GM12878 (cell line): ENCODE data around the gene PPFIA4. TPM values are rescaled to one million over a fixed set of nuclear protein-coding genes. Genes with fewer than 3 reads are reported as not detected.

Experiments
- ATAC-seq: fragments of 200-7000 bp; cut with Tn5 transposase; 3 replicates; pipeline ENCODE4 v1.9.1; 2020; ENCODE audit warnings: mild to moderate bottlenecking, moderate library complexity
- BruUV-seq: library from RNA; stranded (reverse); fragments of 400-500 nt; replicated peaks from 2 replicates; lab custom pipeline; 2021; lab: Mats Ljungman, UMichigan
- CTCF ChIA-PET: fragments of 300-600 bp; sonication (Branson Sonifier 250); formaldehyde crosslinking; extraction: SDS; loops from one replicate; lab custom pipeline; 2021; ENCODE audit warnings: inconsistent platforms; lab: Yijun Ruan, JAX
- POLR2A ChIA-PET: fragments of 350-600 bp; formaldehyde crosslinking; extraction: SDS; loops from one replicate; lab custom pipeline; 2021; ENCODE audit warnings: inconsistent platforms; lab: Charles Lee
- RAD21 ChIA-PET: fragments of 300-600 bp; sonication (Branson Sonifier 250); formaldehyde crosslinking; loops from one replicate; lab custom pipeline; 2023; ENCODE audit warnings: antibody characterized with exemption; ENCODE audit not compliant: unreplicated experiment; lab: Charles Lee
- SMC1A ChIA-PET: fragments of 300-600 bp; sonication (Branson Sonifier 250); formaldehyde crosslinking; loops from one replicate; lab custom pipeline; 2023; ENCODE audit not compliant: unreplicated experiment, uncharacterized antibody; lab: Charles Lee
- DNase-seq: peaks from one replicate; pipeline ENCODE4 v3.0.0-alpha.2; 2011; ENCODE audit warnings: low read depth, low spot score
- FAIRE-seq: peaks from 3 replicates; lab custom pipeline; 2011; peaks lifted over from hg19 to GRCh38; lab: Jason Lieb, UNC
- H2AFZ ChIP-seq: 2 replicates; pipeline ENCODE4 v1.6.0; 2011; ENCODE audit warnings: low read depth, low read length, control low read depth; ENCODE audit not compliant: control insufficient read depth
- H3K27ac ChIP-seq: 2 replicates; pipeline ENCODE4 v1.5.1; 2011; ENCODE audit warnings: control low read depth; ENCODE audit not compliant: control insufficient read depth, insufficient read depth
- H3K27me3 ChIP-seq, 2 experiments: replicated peaks in 1 of 2; 2 replicates each; pipeline versions ENCODE4 v1.6.0 to v1.6.1; 2011; ENCODE audit warnings: low read length in 1 of 2; ENCODE audit not compliant: control insufficient read depth in 2 of 2, insufficient read depth in 2 of 2
- H3K36me3 ChIP-seq, 2 experiments: 2 replicates each; pipeline ENCODE4 v1.5.1; 2011; ENCODE audit warnings: low read length in 1 of 2; ENCODE audit not compliant: control insufficient read depth in 2 of 2, insufficient read depth in 2 of 2
- H3K4me1 ChIP-seq: 2 replicates; pipeline ENCODE4 v1.6.1; 2011; ENCODE audit warnings: mild to moderate bottlenecking, low read length, moderate library complexity, mixed read lengths; ENCODE audit not compliant: control insufficient read depth, insufficient read depth
- H3K4me2 ChIP-seq: 2 replicates; pipeline ENCODE4 v1.6.0; 2011; ENCODE audit warnings: control low read depth; ENCODE audit not compliant: control insufficient read depth, insufficient read depth
- H3K4me3 ChIP-seq: fragments of 200-600 bp; sonication (generic); 2 replicates; pipeline ENCODE4 v1.5.1; 2016
- H3K79me2 ChIP-seq: 2 replicates; pipeline ENCODE4 v1.6.0; 2011; ENCODE audit warnings: low read length; ENCODE audit not compliant: control insufficient read depth, insufficient read depth
- H3K9ac ChIP-seq: 2 replicates; pipeline ENCODE4 v1.8.0; 2011; ENCODE audit warnings: low read length, control low read depth, mixed read lengths; ENCODE audit not compliant: control insufficient read depth, insufficient read depth
- H3K9me3 ChIP-seq: replicated peaks from 3 replicates; pipeline ENCODE4 v1.5.1; 2011; ENCODE audit warnings: mild to moderate bottlenecking, low read length; ENCODE audit not compliant: control insufficient read depth, insufficient read depth
- H4K20me1 ChIP-seq: 2 replicates; pipeline ENCODE4 v1.6.0; 2011; ENCODE audit not compliant: control insufficient read depth, insufficient read depth
- ATF7 ChIP-seq: fragments of 450-650 bp; IDR thresholded peaks from 2 replicates; pipeline ENCODE4 v1.6.1; 2016; ENCODE audit warnings: low read depth, mild to moderate bottlenecking
- BACH1 ChIP-seq: fragments of 450-650 bp; IDR thresholded peaks from 2 replicates; pipeline ENCODE4 v1.6.1; 2017; ENCODE audit warnings: mild to moderate bottlenecking, borderline replicate concordance
- BHLHE40 ChIP-seq, 2 experiments: fragments of 450-650 bp in 1 of 2; IDR thresholded peaks; 2 replicates each; pipeline ENCODE4 v1.6.1; 2011 to 2017; ENCODE audit warnings: low read depth in 2 of 2, borderline replicate concordance in 1 of 2, improper control_type of control experiment in 1 of 2, low read length in 1 of 2, mild to moderate bottlenecking in 1 of 2
- E2F4 ChIP-seq: IDR thresholded peaks from 2 replicates; pipeline ENCODE4 v1.6.1; 2012; ENCODE audit warnings: low read depth, low read length, improper control_type of control experiment
- EED ChIP-seq: sonication (generic); IDR thresholded peaks from 2 replicates; pipeline ENCODE4 v1.6.1; 2016; ENCODE audit warnings: antibody characterized with exemption, low read depth
- IKZF2 ChIP-seq, 2 experiments: fragments of 450-650 bp; IDR thresholded peaks; 2 replicates each; pipeline ENCODE4 v1.6.1; 2017; ENCODE audit warnings: mild to moderate bottlenecking in 2 of 2, moderate library complexity in 2 of 2
- MEF2A ChIP-seq: IDR thresholded peaks from 2 replicates; pipeline ENCODE4 v1.6.1; 2011; ENCODE audit warnings: low read depth, mild to moderate bottlenecking, low read length, moderate library complexity; ENCODE audit not compliant: insufficient read depth
- PML ChIP-seq: IDR thresholded peaks from 2 replicates; pipeline ENCODE4 v1.6.1; 2012; ENCODE audit warnings: low read length, inconsistent platforms
- SMARCA5 ChIP-seq: fragments of 450-650 bp; IDR thresholded peaks from 2 replicates; pipeline ENCODE4 v1.6.1; 2017; ENCODE audit warnings: mild to moderate bottlenecking
- TCF3 ChIP-seq: IDR thresholded peaks from 2 replicates; pipeline ENCODE4 v1.6.1; 2012; ENCODE audit warnings: low read depth, mild to moderate bottlenecking, low read length, borderline replicate concordance; ENCODE audit not compliant: insufficient read depth
- ZNF384 ChIP-seq: IDR thresholded peaks from 2 replicates; pipeline ENCODE4 v1.6.1; 2012; ENCODE audit warnings: low read depth, mild to moderate bottlenecking, low read length, improper control_type of control experiment, borderline replicate concordance
- WGBS: methylation state at CpG from one replicate; pipeline ENCODE4 v1.1.6; 2016; ENCODE audit warnings: low lambda C conversion rate; ENCODE audit not compliant: insufficient replicate concordance, insufficient coverage; ENCODE audit errors: missing lambda C conversion rate; 5-methylcytosine and 5-hydroxymethylcytosine counted together
- in situ Hi-C: fragments of 300-500 bp; cut with MboI; formaldehyde crosslinking; loops from 9 replicates; pipeline ENCODE4 v1.14.3; 2018; ENCODE audit warnings: mixed read lengths
- intact Hi-C: fragments of 100-400 bp; cut with micrococcal nuclease; formaldehyde crosslinking; loops from one replicate; pipeline ENCODE4 v1.14.2; 2022; ENCODE audit not compliant: unreplicated experiment
- polyA plus RNA-seq, 11 experiments: library from polyadenylated mRNA; depleted of rRNA in 4 of 11; unstranded in 6 of 11; stranded (reverse) in 5 of 11; fragments of >200 nt; fragmentation: Nextera tagmentation in 4 of 11; fragmentation: Illumina TruSeq in 1 of 11; extraction: Ambion mirVana in 4 of 11; extraction: Trizol in 1 of 11; gene quantifications; 1 replicate in 1 of 11; 2 replicates in 10 of 11; pipeline versions ENCODE4 v1.2.1 to v1.2.3, GENCODE V29; 2011 to 2016; ENCODE audit warnings: inconsistent platforms in 2 of 11, missing spikeins in 2 of 11, low read depth in 1 of 11
- total RNA-seq, 4 experiments: library from RNA; depleted of rRNA in 3 of 4; stranded (reverse); fragments of >200 nt in 3 of 4; fragmentation: Illumina TruSeq in 1 of 4; extraction: Trizol in 1 of 4; gene quantifications; 2 replicates each; pipeline versions ENCODE4 v1.2.1 to v1.2.3, GENCODE V29; 2013 to 2021
- TF ChIP-seq, protein P1 (sequence below): fragments of 450-650 bp; IDR thresholded peaks from 2 replicates; pipeline ENCODE4 v1.6.1; 2017; ENCODE audit warnings: antibody characterized with exemption, mild to moderate bottlenecking, moderate library complexity
- TF ChIP-seq, protein P2 (sequence below): IDR thresholded peaks from 2 replicates; pipeline ENCODE4 v1.6.1; 2012; ENCODE audit warnings: improper control_type of control experiment, low read depth, low read length; ENCODE audit not compliant: insufficient replicate concordance

PPFIA4 gene
- total and polyA plus RNA-seq, 10 of the 15 experiments (the other 5 are each of a cell fraction or from before 2014, with no cell fraction given): 0.02 to 19.7 (median 0.34) TPM; not detected in 1

DNA sequence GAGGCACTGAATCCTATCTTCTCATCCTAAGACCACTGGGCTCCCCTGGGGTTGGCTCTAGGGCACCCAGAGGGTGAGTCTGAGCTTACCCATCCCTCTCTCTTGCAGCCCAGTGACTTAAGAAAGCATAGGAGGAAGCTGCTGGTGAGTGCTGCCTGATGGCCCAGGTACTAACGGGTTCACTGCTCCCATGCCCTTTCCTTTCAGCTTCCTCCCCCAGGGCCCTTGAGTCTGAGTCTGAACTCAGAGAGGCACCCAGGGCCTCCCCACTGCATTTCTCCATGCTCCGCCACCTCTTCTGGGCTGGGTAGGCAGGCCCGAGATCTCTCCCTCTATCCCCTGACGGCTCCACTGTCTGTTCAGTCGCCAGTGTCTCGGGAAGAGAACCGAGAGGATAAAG is 29.7 kb downstream of the PPFIA4 start:
- no peaks in the 10 kb centered on the region for H4K20me1 ChIP-seq
- no peaks in the 10 kb centered on the region for H3K79me2 ChIP-seq
- DNase-seq: no peak
- no peak overlapping the region for H3K9ac ChIP-seq
- no peak overlapping the region for H3K27ac ChIP-seq
- ChIA-PET RAD21 (interaction anchor here (1.2 kb wide), 1 partner anchor 16 kb away, joined by 4 read pairs; no protein-coding TSS in a partner anchor), SMC1A (no interaction called here), POLR2A (interaction anchor here (0.6 kb wide), 1 partner anchor 15 kb away, joined by 8 read pairs; no protein-coding TSS in a partner anchor), CTCF (interaction anchor here (0.7 to 8.7 kb wide), 2 partner anchors 16 to 151 kb away, joined by 5 to 66 read pairs; no protein-coding TSS in a partner anchor)
- no peaks in the 10 kb centered on the region for H3K9me3 ChIP-seq
- no peak overlapping the region for H2AFZ ChIP-seq
- no peaks in the 10 kb centered on the region for H3K4me1 ChIP-seq
- intact Hi-C loops (no loop called here), in situ Hi-C loops (no loop called here)
- TF ChIP-seq EED (no peak), TCF3 (no peak), PML (no peak), MEF2A (no peak), BACH1 (no peak), IKZF2 (IDR thresholded peaks at IDR 0.05) (no peak), SMARCA5 (no peak), ATF7 (no peak), ZNF384 (no peak), E2F4 (no peak), BHLHE40 (IDR thresholded peaks at IDR 0.05; ENCODE audit: borderline replicate concordance in 1 of 2, low read depth in 2 of 2, low read length in 1 of 2) (no peak)
- TF ChIP-seq, protein P1, sequence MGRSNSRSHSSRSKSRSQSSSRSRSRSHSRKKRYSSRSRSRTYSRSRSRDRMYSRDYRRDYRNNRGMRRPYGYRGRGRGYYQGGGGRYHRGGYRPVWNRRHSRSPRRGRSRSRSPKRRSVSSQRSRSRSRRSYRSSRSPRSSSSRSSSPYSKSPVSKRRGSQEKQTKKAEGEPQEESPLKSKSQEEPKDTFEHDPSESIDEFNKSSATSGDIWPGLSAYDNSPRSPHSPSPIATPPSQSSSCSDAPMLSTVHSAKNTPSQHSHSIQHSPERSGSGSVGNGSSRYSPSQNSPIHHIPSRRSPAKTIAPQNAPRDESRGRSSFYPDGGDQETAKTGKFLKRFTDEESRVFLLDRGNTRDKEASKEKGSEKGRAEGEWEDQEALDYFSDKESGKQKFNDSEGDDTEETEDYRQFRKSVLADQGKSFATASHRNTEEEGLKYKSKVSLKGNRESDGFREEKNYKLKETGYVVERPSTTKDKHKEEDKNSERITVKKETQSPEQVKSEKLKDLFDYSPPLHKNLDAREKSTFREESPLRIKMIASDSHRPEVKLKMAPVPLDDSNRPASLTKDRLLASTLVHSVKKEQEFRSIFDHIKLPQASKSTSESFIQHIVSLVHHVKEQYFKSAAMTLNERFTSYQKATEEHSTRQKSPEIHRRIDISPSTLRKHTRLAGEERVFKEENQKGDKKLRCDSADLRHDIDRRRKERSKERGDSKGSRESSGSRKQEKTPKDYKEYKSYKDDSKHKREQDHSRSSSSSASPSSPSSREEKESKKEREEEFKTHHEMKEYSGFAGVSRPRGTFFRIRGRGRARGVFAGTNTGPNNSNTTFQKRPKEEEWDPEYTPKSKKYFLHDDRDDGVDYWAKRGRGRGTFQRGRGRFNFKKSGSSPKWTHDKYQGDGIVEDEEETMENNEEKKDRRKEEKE: no peak
- TF ChIP-seq, protein P2, sequence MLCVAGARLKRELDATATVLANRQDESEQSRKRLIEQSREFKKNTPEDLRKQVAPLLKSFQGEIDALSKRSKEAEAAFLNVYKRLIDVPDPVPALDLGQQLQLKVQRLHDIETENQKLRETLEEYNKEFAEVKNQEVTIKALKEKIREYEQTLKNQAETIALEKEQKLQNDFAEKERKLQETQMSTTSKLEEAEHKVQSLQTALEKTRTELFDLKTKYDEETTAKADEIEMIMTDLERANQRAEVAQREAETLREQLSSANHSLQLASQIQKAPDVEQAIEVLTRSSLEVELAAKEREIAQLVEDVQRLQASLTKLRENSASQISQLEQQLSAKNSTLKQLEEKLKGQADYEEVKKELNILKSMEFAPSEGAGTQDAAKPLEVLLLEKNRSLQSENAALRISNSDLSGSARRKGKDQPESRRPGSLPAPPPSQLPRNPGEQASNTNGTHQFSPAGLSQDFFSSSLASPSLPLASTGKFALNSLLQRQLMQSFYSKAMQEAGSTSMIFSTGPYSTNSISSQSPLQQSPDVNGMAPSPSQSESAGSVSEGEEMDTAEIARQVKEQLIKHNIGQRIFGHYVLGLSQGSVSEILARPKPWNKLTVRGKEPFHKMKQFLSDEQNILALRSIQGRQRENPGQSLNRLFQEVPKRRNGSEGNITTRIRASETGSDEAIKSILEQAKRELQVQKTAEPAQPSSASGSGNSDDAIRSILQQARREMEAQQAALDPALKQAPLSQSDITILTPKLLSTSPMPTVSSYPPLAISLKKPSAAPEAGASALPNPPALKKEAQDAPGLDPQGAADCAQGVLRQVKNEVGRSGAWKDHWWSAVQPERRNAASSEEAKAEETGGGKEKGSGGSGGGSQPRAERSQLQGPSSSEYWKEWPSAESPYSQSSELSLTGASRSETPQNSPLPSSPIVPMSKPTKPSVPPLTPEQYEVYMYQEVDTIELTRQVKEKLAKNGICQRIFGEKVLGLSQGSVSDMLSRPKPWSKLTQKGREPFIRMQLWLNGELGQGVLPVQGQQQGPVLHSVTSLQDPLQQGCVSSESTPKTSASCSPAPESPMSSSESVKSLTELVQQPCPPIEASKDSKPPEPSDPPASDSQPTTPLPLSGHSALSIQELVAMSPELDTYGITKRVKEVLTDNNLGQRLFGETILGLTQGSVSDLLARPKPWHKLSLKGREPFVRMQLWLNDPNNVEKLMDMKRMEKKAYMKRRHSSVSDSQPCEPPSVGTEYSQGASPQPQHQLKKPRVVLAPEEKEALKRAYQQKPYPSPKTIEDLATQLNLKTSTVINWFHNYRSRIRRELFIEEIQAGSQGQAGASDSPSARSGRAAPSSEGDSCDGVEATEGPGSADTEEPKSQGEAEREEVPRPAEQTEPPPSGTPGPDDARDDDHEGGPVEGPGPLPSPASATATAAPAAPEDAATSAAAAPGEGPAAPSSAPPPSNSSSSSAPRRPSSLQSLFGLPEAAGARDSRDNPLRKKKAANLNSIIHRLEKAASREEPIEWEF: no peak
- WGBS: 48% methylated on average over 7 of the region's 7 CpGs
- FAIRE-seq: no peak
- no peak overlapping the region for H3K4me2 ChIP-seq
- no peaks in the 10 kb centered on the region for H3K36me3 ChIP-seq
- no TSS peak for BruUV-seq
- peaks cover 0 to 2% of the 10 kb centered on the region in 2 experiments; a peak in 2 of 4 replicates for H3K27me3 ChIP-seq
- ATAC-seq: no peak
- H3K4me3 ChIP-seq: no peak overlapping the region
